ENCODE data around the gene TMEM126B. TPM values are rescaled to one million over a fixed set of nuclear protein-coding genes. Genes with fewer than 3 reads are reported as not detected.
"Not testable (repeated sequence)": the region's sequence is repeated elsewhere in the genome, so short reads cannot be mapped to it uniquely, and the experiment has no call there.

Gene TMEM126B
- total RNA-seq, 1 donor from 2014 or later: 42.0 TPM

- peak overlapping the region; percentile 56 for H3K4me3 Mint-ChIP-seq (ENCODE audit: unreplicated experiment)
- no peaks in the 10 kb centered on the region for H3K9me3 Mint-ChIP-seq (ENCODE audit: unreplicated experiment)
- no peak for DNase-seq (ENCODE audit: low spot score)
- H3K27ac Mint-ChIP-seq (ENCODE audit: unreplicated experiment): peak overlapping the region; percentile 80
- TF ChIP-seq CTCF (IDR thresholded peaks at IDR 0.05; ENCODE audit: unreplicated experiment): no peak
- H3K27me3 Mint-ChIP-seq (ENCODE audit: unreplicated experiment): peaks cover 8% of the 10 kb centered on the region
- H3K4me1 Mint-ChIP-seq (ENCODE audit: unreplicated experiment): peaks cover 29% of the 10 kb centered on the region
- H3K36me3 Mint-ChIP-seq (ENCODE audit: low read depth, unreplicated experiment): peaks cover 11% of the 10 kb centered on the region
Measured at GRCh38 chr11:85665733-85666132, 37.3 kb downstream of the TMEM126B start.

GRCh38 chr11:85666687-85667086, 38.3 kb downstream of the TMEM126B start:
- Mint-ChIP-seq H3K9me3 (ENCODE audit: unreplicated experiment) (no peaks in the 10 kb centered on the region), H3K36me3 (ENCODE audit: low read depth, unreplicated experiment) (peaks cover 11% of the 10 kb centered on the region), H3K27me3 (ENCODE audit: unreplicated experiment) (peaks cover 8% of the 10 kb centered on the region), H3K4me1 (ENCODE audit: unreplicated experiment) (peaks cover 21% of the 10 kb centered on the region), H3K4me3 (ENCODE audit: unreplicated experiment) (no peak overlapping the region), H3K27ac (ENCODE audit: unreplicated experiment) (no peak overlapping the region)
- TF ChIP-seq CTCF (IDR thresholded peaks at IDR 0.05; ENCODE audit: unreplicated experiment): no peak
- DNase-seq (ENCODE audit: low spot score): no peak

- H3K4me1 Mint-ChIP-seq (ENCODE audit: unreplicated experiment): peaks cover 16% of the 10 kb centered on the region
Measured at GRCh38 chr11:85668157-85668556, 39.8 kb downstream of the TMEM126B start.

GRCh38 chr11:85670949-85671663, 42.7 kb downstream of the TMEM126B start:
- not testable (repeated sequence) for DNase-seq (ENCODE audit: low spot score); H3K27me3 Mint-ChIP-seq (ENCODE audit: unreplicated experiment); H3K36me3 Mint-ChIP-seq (ENCODE audit: low read depth, unreplicated experiment); H3K4me1 Mint-ChIP-seq (ENCODE audit: unreplicated experiment); H3K27ac Mint-ChIP-seq (ENCODE audit: unreplicated experiment); H3K4me3 Mint-ChIP-seq (ENCODE audit: unreplicated experiment); H3K9me3 Mint-ChIP-seq (ENCODE audit: unreplicated experiment)

More at GRCh38 chr11:85668157-85668556, 39.8 kb downstream of the TMEM126B start:
- H3K36me3 Mint-ChIP-seq (ENCODE audit: low read depth, unreplicated experiment): peaks cover 8% of the 10 kb centered on the region
- no peak for TF ChIP-seq CTCF (IDR thresholded peaks at IDR 0.05; ENCODE audit: unreplicated experiment)
- H3K27ac Mint-ChIP-seq (ENCODE audit: unreplicated experiment): no peak overlapping the region
- no peak for DNase-seq (ENCODE audit: low spot score)
- peaks cover 7% of the 10 kb centered on the region for H3K27me3 Mint-ChIP-seq (ENCODE audit: unreplicated experiment)
- H3K4me3 Mint-ChIP-seq (ENCODE audit: unreplicated experiment): no peak overlapping the region
- no peaks in the 10 kb centered on the region for H3K9me3 Mint-ChIP-seq (ENCODE audit: unreplicated experiment)

GRCh38 chr11:85672105-85672902, 43.9 kb downstream of the TMEM126B start:
- H3K4me1 Mint-ChIP-seq (ENCODE audit: unreplicated experiment): no peaks in the 10 kb centered on the region
- no peaks in the 10 kb centered on the region for H3K9me3 Mint-ChIP-seq (ENCODE audit: unreplicated experiment)
- TF ChIP-seq CTCF (IDR thresholded peaks at IDR 0.05; ENCODE audit: unreplicated experiment): no peak
- H3K4me3 Mint-ChIP-seq (ENCODE audit: unreplicated experiment): no peak overlapping the region
- H3K27me3 Mint-ChIP-seq (ENCODE audit: unreplicated experiment): peaks cover 2% of the 10 kb centered on the region
- no peak overlapping the region for H3K27ac Mint-ChIP-seq (ENCODE audit: unreplicated experiment)
- DNase-seq (ENCODE audit: low spot score): no peak
- no peaks in the 10 kb centered on the region for H3K36me3 Mint-ChIP-seq (ENCODE audit: low read depth, unreplicated experiment)
